GM18502 (cell line): ENCODE results near the gene TEX51.

ENCODE experiments used
- ATAC-seq: cut with Tn5 transposase; IDR thresholded peaks from one replicate; pipeline ENCODE4 v1.9.1; 2021; ENCODE audit warnings: mild to moderate bottlenecking; ENCODE audit not compliant: unreplicated experiment, poor library complexity

TEX51 gene

GRCh38 chr2:126898636-126899035 lies at the start of gene TEX51:
TEX51 (plus strand) TSS chr2:126898890; CDS start chr2:126898919, 29 bp downstream.
- no peak for ATAC-seq

- no peak for ATAC-seq
These were observed 49.6 kb upstream of the TEX51 start for GRCh38 chr2:126849054-126849453.

DNA sequence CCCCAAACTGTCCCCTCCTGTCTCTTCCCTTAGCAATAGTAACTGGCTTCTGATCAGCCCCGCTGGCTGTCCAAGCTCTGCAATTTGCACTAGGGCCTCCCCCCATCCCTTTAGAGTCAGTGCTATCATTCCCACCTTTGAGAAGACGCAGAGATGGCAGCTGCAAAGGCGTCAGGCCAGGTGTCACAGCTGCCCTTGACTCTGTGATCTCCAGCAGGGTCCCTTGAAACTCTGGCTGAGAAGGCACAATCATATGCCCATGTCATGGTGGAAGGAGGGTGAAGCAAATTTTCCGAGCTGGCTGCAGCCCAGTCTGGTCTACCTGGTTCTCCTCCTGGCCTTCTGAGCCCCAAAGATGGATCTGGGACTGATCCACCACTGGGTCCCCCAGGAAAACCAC lies 49.2 kb upstream of the TEX51 start:
- no peak for ATAC-seq

DNA sequence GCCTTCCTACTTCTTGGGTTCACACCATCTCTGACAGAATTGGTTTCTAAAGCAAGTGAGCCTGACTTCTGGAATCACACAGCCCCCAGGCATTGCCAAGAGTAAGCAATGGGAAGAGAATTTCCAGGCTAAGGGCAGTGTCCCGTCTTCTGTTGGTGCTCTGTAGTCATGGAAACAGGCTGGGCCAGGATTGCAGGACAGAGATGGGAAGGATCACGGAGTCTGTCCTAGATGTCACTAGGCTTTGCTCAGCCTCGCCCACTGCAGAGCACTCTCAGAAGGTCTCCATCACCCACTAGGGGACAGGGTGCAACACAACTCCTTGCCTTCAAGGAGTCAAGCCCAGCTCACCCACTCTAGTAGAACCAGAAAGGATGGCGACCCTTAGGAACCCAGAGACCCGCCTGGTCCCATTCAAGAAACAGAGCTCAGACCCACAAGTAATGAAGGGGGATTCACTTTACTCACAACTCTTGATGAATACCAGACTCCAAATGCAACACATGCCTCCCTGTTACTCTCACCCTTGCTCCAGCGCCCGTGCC lies 48.6 kb upstream of the TEX51 start:
- ATAC-seq, result no peak

- ATAC-seq, result no peak
These were observed 47.8 kb upstream of the TEX51 start for GRCh38 chr2:126850940-126851339.

DNA sequence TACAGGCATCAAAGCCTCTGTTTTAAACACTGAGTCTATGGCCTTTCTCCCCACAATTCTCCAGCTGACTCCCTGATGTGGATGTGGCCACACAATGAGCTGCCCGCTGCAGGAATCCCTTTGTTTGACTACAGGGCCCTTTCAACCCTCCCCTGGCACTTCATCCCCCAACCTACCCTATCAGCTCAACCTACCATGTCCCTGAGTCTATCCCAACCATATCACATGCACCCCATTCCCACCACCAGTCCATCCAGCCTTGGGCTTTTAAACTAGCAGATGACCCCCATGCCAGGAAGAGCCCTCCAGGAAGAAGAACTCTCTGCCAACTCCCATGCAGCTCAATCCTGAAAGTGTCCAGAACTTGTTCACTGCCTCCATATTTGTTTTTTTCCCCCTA lies 46.9 kb upstream of the TEX51 start:
- no peak for ATAC-seq

DNA sequence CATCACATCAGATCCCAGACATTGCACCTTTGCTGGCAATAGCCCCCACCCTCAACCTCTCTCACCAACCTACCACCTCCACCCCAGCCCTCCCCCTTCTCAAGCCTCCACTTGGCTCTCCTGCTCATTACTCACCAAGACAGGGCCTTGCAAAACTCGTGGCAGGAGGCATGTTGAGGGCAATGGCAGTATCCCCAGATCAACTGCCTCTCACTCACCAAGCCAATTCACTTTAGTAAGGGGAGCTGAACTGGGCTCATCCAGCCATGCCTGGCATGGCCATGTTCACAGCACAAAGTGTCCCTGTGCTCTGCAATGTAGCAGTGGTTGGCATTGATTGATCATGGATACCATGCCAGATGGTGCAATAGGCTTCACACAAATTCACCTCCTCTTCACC lies 46.3 kb upstream of the TEX51 start:
- ATAC-seq, result no peak

GRCh38 chr2:126855606-126856005 lies 43.1 kb upstream of the TEX51 start:
- ATAC-seq, result no peak

GRCh38 chr2:126856403-126856802 lies 42.3 kb upstream of the TEX51 start:
- ATAC-seq, result no peak

GRCh38 chr2:126857502-126857901 lies 41.2 kb upstream of the TEX51 start:
- ATAC-seq, result no peak

DNA sequence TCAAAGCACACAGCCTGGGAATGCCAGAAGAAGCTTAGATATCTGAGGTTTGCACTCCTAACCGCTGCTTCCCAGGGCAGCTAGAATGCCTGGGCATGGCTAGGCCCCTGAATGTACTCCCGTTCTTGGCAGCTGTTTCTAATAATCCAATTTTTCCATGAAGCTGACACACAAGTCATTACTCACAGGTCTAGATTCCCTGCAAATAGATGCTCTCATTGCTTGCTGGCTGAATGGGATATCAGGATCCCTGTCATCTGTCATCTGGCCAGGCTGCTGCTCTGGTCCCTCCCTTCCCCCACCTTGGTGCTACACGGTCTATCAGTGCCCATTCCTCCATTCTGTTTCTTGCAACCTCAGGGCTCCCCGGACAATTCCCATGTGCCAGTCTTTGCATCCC lies 40.7 kb upstream of the TEX51 start:
- ATAC-seq, result no peak

- no peak for ATAC-seq
These were observed 40.3 kb upstream of the TEX51 start for GRCh38 chr2:126858436-126858835.

DNA sequence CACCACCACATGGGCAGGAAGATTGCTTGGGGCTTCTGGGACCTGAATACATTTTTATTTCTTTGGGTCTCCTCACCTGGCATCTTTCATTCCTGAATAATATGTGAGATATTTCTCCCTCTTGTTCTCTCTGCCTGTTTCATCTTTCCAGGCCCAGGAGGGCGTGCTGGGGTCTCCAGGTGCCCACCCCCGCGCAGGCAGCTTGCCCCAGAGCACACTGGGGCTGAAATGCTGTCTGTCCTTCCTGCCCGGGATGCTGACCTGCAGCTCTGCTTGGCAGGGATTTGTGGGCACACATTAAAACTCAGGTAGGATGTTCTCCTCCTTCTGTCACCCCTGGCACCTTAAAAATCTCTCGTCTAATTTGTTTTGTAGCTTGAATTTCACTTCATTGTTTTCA lies 39.7 kb upstream of the TEX51 start:
- no peak for ATAC-seq

- no peak for ATAC-seq
These were observed 39.1 kb upstream of the TEX51 start for GRCh38 chr2:126859631-126860030.

DNA sequence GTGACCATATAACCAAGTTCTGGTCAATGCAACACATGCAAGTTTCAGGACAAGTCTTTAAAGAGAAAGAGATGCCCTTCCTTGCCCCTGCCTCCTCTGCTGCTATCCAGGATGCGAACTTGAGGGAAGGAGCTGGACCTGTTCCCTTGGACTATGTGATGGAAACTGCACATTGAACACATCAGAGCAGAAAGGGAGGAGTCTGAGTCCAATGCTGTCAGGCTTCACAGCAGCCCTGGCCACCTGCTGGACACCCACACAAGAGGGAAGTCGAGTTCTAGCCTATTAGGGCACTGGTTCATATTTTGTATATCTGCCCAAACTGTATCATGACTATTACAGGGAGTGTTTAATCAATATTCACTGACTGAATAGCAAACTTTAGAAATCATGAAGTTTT lies 38.3 kb upstream of the TEX51 start:
- ATAC-seq, result no peak

GRCh38 chr2:126862730-126863129 lies 36.0 kb upstream of the TEX51 start:
- no peak for ATAC-seq

- ATAC-seq, result peak; percentile 58
These were observed 35.2 kb upstream of the TEX51 start for GRCh38 chr2:126863336-126864015.

GRCh38 chr2:126864861-126865260 lies 33.8 kb upstream of the TEX51 start:
- ATAC-seq, result no peak

DNA sequence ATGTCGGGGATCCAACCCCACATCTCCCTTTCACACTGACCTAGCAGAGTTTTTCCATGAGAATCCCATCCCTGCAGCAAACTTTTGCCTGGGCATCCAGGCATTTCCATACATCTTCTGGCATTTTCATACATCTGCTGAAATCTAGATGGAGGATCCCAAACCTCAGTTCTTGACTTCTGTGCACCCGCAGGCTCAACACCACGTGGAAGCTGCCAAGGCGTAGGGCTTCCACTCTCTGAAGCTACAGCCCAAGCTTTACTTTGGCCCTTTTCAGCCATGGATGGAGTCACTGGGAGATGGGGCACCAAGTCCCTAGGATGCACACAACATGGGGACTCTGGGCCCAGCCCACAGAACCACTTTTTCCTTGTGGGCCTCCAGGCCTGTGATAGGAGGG lies 32.2 kb upstream of the TEX51 start:
- no peak for ATAC-seq

GRCh38 chr2:126874961-126875360 lies 23.7 kb upstream of the TEX51 start:
- no peak for ATAC-seq

GRCh38 chr2:126876631-126877030 lies 22.1 kb upstream of the TEX51 start:
- no peak for ATAC-seq

GRCh38 chr2:126877041-126877440 lies 21.6 kb upstream of the TEX51 start:
- no peak for ATAC-seq
